ENCODE measurements around the gene CD109.

DNA sequence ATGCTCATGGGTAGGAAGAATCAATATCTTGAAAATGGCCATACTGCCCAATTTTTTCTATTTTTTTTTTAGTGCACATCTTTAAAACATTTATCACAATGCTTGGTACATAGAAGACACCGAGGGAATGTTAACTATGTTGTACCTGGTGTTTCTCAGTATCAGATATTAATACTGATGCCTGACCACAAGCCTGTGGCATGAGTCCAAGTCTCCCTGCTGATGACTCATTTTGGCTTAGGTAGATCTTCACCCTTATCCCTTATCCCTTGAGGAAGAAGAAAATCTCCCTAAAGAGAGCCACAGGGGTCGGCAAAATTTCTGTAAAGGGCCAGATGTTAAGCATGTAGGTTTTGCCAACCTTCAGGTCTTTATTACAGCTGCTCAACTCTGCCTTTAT, 14.5 kb downstream of the CD109 start:
- no peak for TF ChIP-seq ZFX (IDR thresholded peaks at IDR 0.05)
- TF ChIP-seq, protein P1, sequence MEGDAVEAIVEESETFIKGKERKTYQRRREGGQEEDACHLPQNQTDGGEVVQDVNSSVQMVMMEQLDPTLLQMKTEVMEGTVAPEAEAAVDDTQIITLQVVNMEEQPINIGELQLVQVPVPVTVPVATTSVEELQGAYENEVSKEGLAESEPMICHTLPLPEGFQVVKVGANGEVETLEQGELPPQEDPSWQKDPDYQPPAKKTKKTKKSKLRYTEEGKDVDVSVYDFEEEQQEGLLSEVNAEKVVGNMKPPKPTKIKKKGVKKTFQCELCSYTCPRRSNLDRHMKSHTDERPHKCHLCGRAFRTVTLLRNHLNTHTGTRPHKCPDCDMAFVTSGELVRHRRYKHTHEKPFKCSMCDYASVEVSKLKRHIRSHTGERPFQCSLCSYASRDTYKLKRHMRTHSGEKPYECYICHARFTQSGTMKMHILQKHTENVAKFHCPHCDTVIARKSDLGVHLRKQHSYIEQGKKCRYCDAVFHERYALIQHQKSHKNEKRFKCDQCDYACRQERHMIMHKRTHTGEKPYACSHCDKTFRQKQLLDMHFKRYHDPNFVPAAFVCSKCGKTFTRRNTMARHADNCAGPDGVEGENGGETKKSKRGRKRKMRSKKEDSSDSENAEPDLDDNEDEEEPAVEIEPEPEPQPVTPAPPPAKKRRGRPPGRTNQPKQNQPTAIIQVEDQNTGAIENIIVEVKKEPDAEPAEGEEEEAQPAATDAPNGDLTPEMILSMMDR (conservative IDR thresholded peaks at IDR 0.05) = no peak

All from C4-2B (cell line).